Large intestine (tissue), 12 donors: ENCODE measurements around the gene PPIF. TPM values are rescaled to one million over a fixed set of nuclear protein-coding genes. Genes with fewer than 3 reads are reported as not detected.

Source experiments
- DNase-seq, 2 donors: peaks; one replicate each; pipeline versions ENCODE4 v3.0.0 to v3.0.0-alpha.2; 2013
- H3K27ac ChIP-seq: one replicate; pipeline ENCODE4 v1.5.1; 2013; ENCODE audit warnings: low read length
- H3K27me3 ChIP-seq: 2 replicates; pipeline ENCODE4 v1.6.1; 2013; ENCODE audit warnings: low read length; ENCODE audit not compliant: control insufficient read depth, insufficient read depth
- H3K36me3 ChIP-seq: 2 replicates; pipeline ENCODE4 v1.6.1; 2013; ENCODE audit warnings: low read length; ENCODE audit not compliant: control insufficient read depth, insufficient read depth
- H3K4me1 ChIP-seq: one replicate; pipeline ENCODE4 v1.6.1; 2013; ENCODE audit warnings: low read length; ENCODE audit not compliant: control insufficient read depth, insufficient read depth
- H3K4me3 ChIP-seq: one replicate; pipeline ENCODE4 v1.5.1; 2013; ENCODE audit warnings: low read length
- H3K9me3 ChIP-seq: one replicate; pipeline ENCODE4 v1.6.1; 2013; ENCODE audit warnings: mild to moderate bottlenecking, low read depth, low read length, moderate library complexity; ENCODE audit not compliant: control insufficient read depth
- WGBS: methylation state at CpG from one replicate; pipeline ENCODE4 v1.1.5; 2013; ENCODE audit warnings: low lambda C conversion rate; ENCODE audit not compliant: insufficient coverage; 5-methylcytosine and 5-hydroxymethylcytosine counted together
- long read RNA-seq, 11 donors: transcript quantifications; one replicate each; lab custom pipeline, GENCODE V29; 2026
- polyA plus RNA-seq: library from polyadenylated mRNA; unstranded; fragments of 120-200 nt; gene quantifications from one replicate; pipeline ENCODE4 v1.2.1, GENCODE V29; 2013

PPIF gene
- 67.5 TPM for polyA plus RNA-seq
- long read RNA-seq, donor 1, transcript PPIF-201 (6 exons, 2,190 nt): major isoform, 11 of 13 reads
- long read RNA-seq, donor 1, partial matches to known transcripts: 0 of 13 reads
- long read RNA-seq, donor 1, other reads (novel, unspliced or antisense): 0 of 13 reads
- long read RNA-seq, donor 2, transcript PPIF-201 (6 exons, 2,190 nt): major isoform, 22 of 65 reads
- long read RNA-seq, donor 2, partial matches to known transcripts: 41 of 65 reads
- long read RNA-seq, donor 2, other reads (novel, unspliced or antisense): 0 of 65 reads
- long read RNA-seq, donor 3: 0 reads
- long read RNA-seq, donor 4, partial matches to known transcripts: 0 of 4 reads
- long read RNA-seq, donor 4, other reads (novel, unspliced or antisense): 0 of 4 reads
- long read RNA-seq, donor 5, transcript PPIF-201 (6 exons, 2,190 nt): major isoform, 11 of 12 reads
- long read RNA-seq, donor 5, partial matches to known transcripts: 0 of 12 reads
- long read RNA-seq, donor 5, other reads (novel, unspliced or antisense): 0 of 12 reads
- long read RNA-seq, donor 6, transcript PPIF-201 (6 exons, 2,190 nt): major isoform, 27 of 29 reads
- long read RNA-seq, donor 6, partial matches to known transcripts: 0 of 29 reads
- long read RNA-seq, donor 6, other reads (novel, unspliced or antisense): 0 of 29 reads
- long read RNA-seq, donor 7, transcript PPIF-201 (6 exons, 2,190 nt): major isoform, 6 of 6 reads
- long read RNA-seq, donor 7, partial matches to known transcripts: 0 of 6 reads
- long read RNA-seq, donor 7, other reads (novel, unspliced or antisense): 0 of 6 reads
- long read RNA-seq, donor 8, transcript PPIF-201 (6 exons, 2,190 nt): major isoform, 20 of 21 reads
- long read RNA-seq, donor 8, partial matches to known transcripts: 0 of 21 reads
- long read RNA-seq, donor 8, other reads (novel, unspliced or antisense): 0 of 21 reads
- long read RNA-seq, donor 9, transcript PPIF-201 (6 exons, 2,190 nt): major isoform, 22 of 52 reads
- long read RNA-seq, donor 9, partial matches to known transcripts: 30 of 52 reads
- long read RNA-seq, donor 9, other reads (novel, unspliced or antisense): 0 of 52 reads
- long read RNA-seq, donor 10, transcript PPIF-201 (6 exons, 2,190 nt): major isoform, 14 of 15 reads
- long read RNA-seq, donor 10, partial matches to known transcripts: 0 of 15 reads
- long read RNA-seq, donor 10, other reads (novel, unspliced or antisense): 0 of 15 reads
- long read RNA-seq, donor 11, transcript PPIF-201 (6 exons, 2,190 nt): major isoform, 13 of 39 reads
- long read RNA-seq, donor 11, partial matches to known transcripts: 25 of 39 reads
- long read RNA-seq, donor 11, other reads (novel, unspliced or antisense): 0 of 39 reads

- peaks cover 4% of the 10 kb centered on the region for H3K9me3 ChIP-seq
- WGBS: no CpG with 5 or more reads among the region's 77 CpGs
- H3K27me3 ChIP-seq: no peaks in the 10 kb centered on the region
- H3K4me1 ChIP-seq: peaks cover 35% of the 10 kb centered on the region
- peak; percentile 92 to 93 for DNase-seq
- peak within 1 kb of the TSS; percentile 73 for H3K4me3 ChIP-seq
- peaks cover 36% of the 10 kb centered on the region for H3K36me3 ChIP-seq
- H3K27ac ChIP-seq: peak within 1 kb of the TSS; percentile 58
These were observed at the start of gene PPIF for GRCh38 chr10:79347226-79347893. TSS of gene PPIF (plus strand) at chr10:79347469. CDS start at chr10:79347549, 80 bp downstream.

GRCh38 chr10:79298403-79299244 is 48.6 kb upstream of the PPIF start:
- H3K4me3 ChIP-seq: no peak overlapping the region
- no peaks in the 10 kb centered on the region for H3K27me3 ChIP-seq
- no CpG with 5 or more reads among the region's 27 CpGs for WGBS
- H3K4me1 ChIP-seq: no peaks in the 10 kb centered on the region
- H3K9me3 ChIP-seq: no peaks in the 10 kb centered on the region
- DNase-seq: peak in 1 of 2 donors; percentile 35
- H3K27ac ChIP-seq: no peak overlapping the region
- H3K36me3 ChIP-seq: peaks cover 89% of the 10 kb centered on the region

GRCh38 chr10:79299397-79300241 is 47.6 kb upstream of the PPIF start:
- no CpG with 5 or more reads among the region's 13 CpGs for WGBS
- peak; percentile 40 to 56 for DNase-seq
- no peak overlapping the region for H3K4me3 ChIP-seq
- H3K9me3 ChIP-seq: no peaks in the 10 kb centered on the region
- peaks cover 89% of the 10 kb centered on the region for H3K36me3 ChIP-seq
- H3K27me3 ChIP-seq: no peaks in the 10 kb centered on the region
- H3K27ac ChIP-seq: no peak overlapping the region
- H3K4me1 ChIP-seq: no peaks in the 10 kb centered on the region

GRCh38 chr10:79300711-79301110 is 46.6 kb upstream of the PPIF start:
- Histone ChIP-seq H3K9me3 (no peaks in the 10 kb centered on the region), H3K27me3 (no peaks in the 10 kb centered on the region), H3K4me3 (no peak overlapping the region), H3K36me3 (peaks cover 89% of the 10 kb centered on the region), H3K27ac (no peak overlapping the region), H3K4me1 (no peaks in the 10 kb centered on the region)
- 76% methylated on average over 4 of the region's 24 CpGs for WGBS
- no peak for DNase-seq

- no peak overlapping the region for H3K4me3 ChIP-seq
- no peaks in the 10 kb centered on the region for H3K4me1 ChIP-seq
- no CpG with 5 or more reads among the region's 19 CpGs for WGBS
- H3K27me3 ChIP-seq: no peaks in the 10 kb centered on the region
- peaks cover 92% of the 10 kb centered on the region for H3K36me3 ChIP-seq
- no peaks in the 10 kb centered on the region for H3K9me3 ChIP-seq
- DNase-seq: peak in 1 of 2 donors; percentile 30
- H3K27ac ChIP-seq: no peak overlapping the region
These were observed 45.3 kb upstream of the PPIF start for GRCh38 chr10:79301754-79302530.

GRCh38 chr10:79303631-79304478 is 43.4 kb upstream of the PPIF start:
- Histone ChIP-seq H3K36me3 (peaks cover 93% of the 10 kb centered on the region), H3K4me1 (no peaks in the 10 kb centered on the region), H3K9me3 (no peaks in the 10 kb centered on the region), H3K27me3 (no peaks in the 10 kb centered on the region), H3K4me3 (no peak overlapping the region), H3K27ac (no peak overlapping the region)
- WGBS: no CpG with 5 or more reads among the region's 25 CpGs
- no peak for DNase-seq

GRCh38 chr10:79304479-79305087 is 42.7 kb upstream of the PPIF start:
- Histone ChIP-seq H3K27ac (no peak overlapping the region), H3K27me3 (no peaks in the 10 kb centered on the region), H3K4me3 (no peak overlapping the region), H3K9me3 (no peaks in the 10 kb centered on the region), H3K4me1 (no peaks in the 10 kb centered on the region), H3K36me3 (peaks cover 92% of the 10 kb centered on the region)
- no CpG with 5 or more reads among the region's 6 CpGs for WGBS
- DNase-seq: no peak
